Caki2 (cell line): ENCODE measurements around the gene ITGBL1. TPM values are rescaled to one million over a fixed set of nuclear protein-coding genes. Genes with fewer than 3 reads are reported as not detected.
"Not testable (repeated sequence)": the region's sequence is repeated elsewhere in the genome, so short reads cannot be mapped to it uniquely, and the experiment has no call there.

Experiments used
- DNase-seq: peaks from one replicate; pipeline ENCODE4 v3.0.0-alpha.2; 2015; ENCODE audit warnings: low read depth
- in situ Hi-C: cut with HindIII; loops from 2 replicates; pipeline ENCODE4 v1.10.0; 2016; ENCODE audit warnings: low sequenced_read_pairs, low pct_unique_long_range_greater_than_20kb, mixed read lengths
- total RNA-seq: library from RNA; depleted of rRNA; stranded (reverse); fragments of >200 nt; shearing (Covaris generic); gene quantifications from 2 replicates; pipeline ENCODE4 v1.2.3, GENCODE V29; 2014; ENCODE audit warnings: low replicate concordance

The ITGBL1 gene
- total RNA-seq, 1 experiment from 2014 or later = not detected

- no peak for DNase-seq
- in situ Hi-C loops = no loop called here
These were observed 82.8 kb downstream of the ITGBL1 start for GRCh38 chr13:101535192-101535746.

- DNase-seq = no peak
- in situ Hi-C loops = no loop called here
These were observed 83.6 kb downstream of the ITGBL1 start for GRCh38 chr13:101536079-101536478.

GRCh38 chr13:101544544-101544943 lies 92.1 kb downstream of the ITGBL1 start:
- in situ Hi-C loops = not testable (repeated sequence)

GRCh38 chr13:101544979-101545378 lies 92.5 kb downstream of the ITGBL1 start:
- no peak for DNase-seq
- in situ Hi-C loops = no loop called here

More at GRCh38 chr13:101544544-101544943, 92.1 kb downstream of the ITGBL1 start:
- not testable (repeated sequence) for DNase-seq

GRCh38 chr13:101545521-101545920 lies 93.0 kb downstream of the ITGBL1 start:
- in situ Hi-C loops = no loop called here
- no peak for DNase-seq

GRCh38 chr13:101552286-101552685 lies 99.8 kb downstream of the ITGBL1 start:
- no peak for DNase-seq
- in situ Hi-C loops = no loop called here

- no peak for DNase-seq
- in situ Hi-C loops = no loop called here
These were observed 100.3 kb downstream of the ITGBL1 start for GRCh38 chr13:101552786-101553185.

- no peak for DNase-seq
- in situ Hi-C loops = no loop called here
These were observed 102.1 kb downstream of the ITGBL1 start for GRCh38 chr13:101554420-101555125.

GRCh38 chr13:101555610-101556009 lies 103.1 kb downstream of the ITGBL1 start:
- in situ Hi-C loops = no loop called here
- DNase-seq = no peak

- DNase-seq = no peak
- in situ Hi-C loops = no loop called here
These were observed 104.2 kb downstream of the ITGBL1 start for GRCh38 chr13:101556676-101557123.

- DNase-seq = no peak
- in situ Hi-C loops = no loop called here
These were observed 112.8 kb downstream of the ITGBL1 start for GRCh38 chr13:101565317-101565716.

GRCh38 chr13:101567841-101568240 lies 115.4 kb downstream of the ITGBL1 start:
- in situ Hi-C loops = no loop called here
- DNase-seq = no peak

GRCh38 chr13:101569807-101570206 lies 117.3 kb downstream of the ITGBL1 start:
- DNase-seq = no peak

GRCh38 chr13:101570410-101570809 lies 117.9 kb downstream of the ITGBL1 start:
- in situ Hi-C loops = no loop called here
- peak; percentile 45 for DNase-seq

More at GRCh38 chr13:101569807-101570206, 117.3 kb downstream of the ITGBL1 start:
- in situ Hi-C loops = no loop called here

- DNase-seq = no peak
- in situ Hi-C loops = no loop called here
These were observed 120.0 kb downstream of the ITGBL1 start for GRCh38 chr13:101572456-101572855.

GRCh38 chr13:101575581-101575980 lies 123.1 kb downstream of the ITGBL1 start:
- DNase-seq = no peak
- in situ Hi-C loops = no loop called here

- in situ Hi-C loops = no loop called here
- DNase-seq = peak; percentile 35
These were observed 124.0 kb downstream of the ITGBL1 start for GRCh38 chr13:101576455-101576854.

- DNase-seq = no peak
- in situ Hi-C loops = no loop called here
These were observed 124.5 kb downstream of the ITGBL1 start for GRCh38 chr13:101576977-101577376.

- DNase-seq = peak; percentile 81
These were observed 126.9 kb downstream of the ITGBL1 start for GRCh38 chr13:101579281-101579802.

GRCh38 chr13:101584331-101584730 lies 131.9 kb downstream of the ITGBL1 start:
- DNase-seq = no peak
- in situ Hi-C loops = no loop called here

More at GRCh38 chr13:101579281-101579802, 126.9 kb downstream of the ITGBL1 start:
- in situ Hi-C loops = no loop called here
